Stomach (tissue), 4 donors: ENCODE data around the gene GALNT2.

Experiments
- CTCF ChIP-seq, 7 experiments: fragments of 450-650 bp in 4 of 7; fragments of 200-600 bp in 3 of 7; sonication (generic) in 3 of 7; IDR thresholded peaks; one replicate each; pipeline ENCODE4 v1.5.1; 2016 to 2019; ENCODE audit warnings: antibody characterized with exemption in 7 of 7, control low read depth in 2 of 7, mild to moderate bottlenecking in 1 of 7
- POLR2A ChIP-seq, 4 donors: fragments of 450-650 bp; IDR thresholded peaks; one replicate each; pipeline ENCODE4 v1.6.1; 2016; ENCODE audit warnings: antibody characterized with exemption in 4 of 4, control low read depth in 2 of 4, mild to moderate bottlenecking in 1 of 4, moderate library complexity in 1 of 4
- POLR2AphosphoS5 ChIP-seq, 3 donors: sonication (generic); formaldehyde crosslinking; IDR thresholded peaks; one replicate each; pipeline ENCODE4 v1.6.1; 2016; ENCODE audit warnings: antibody characterized with exemption in 3 of 3

- TF ChIP-seq CTCF (IDR thresholded peaks at IDR 0.05) (no peak), POLR2A (IDR thresholded peaks at IDR 0.05) (no peak), POLR2AphosphoS5 (IDR thresholded peaks at IDR 0.05) (no peak)
Measured at GRCh38 chr1:230069796-230070195, 2.8 kb downstream of the GALNT2 start.
